K562 (cell line): ENCODE results near the gene MCM7.

Source experiments
- BRCA1 ChIP-seq, 2 experiments: fragments of 450-650 bp in 1 of 2; sonication (generic) in 1 of 2; formaldehyde crosslinking in 1 of 2; IDR thresholded peaks; 2 replicates each; pipeline versions ENCODE4 v1.5.0 to v1.6.1; 2017 to 2020; ENCODE audit warnings: mild to moderate bottlenecking in 1 of 2, missing genetic modification reagents in 1 of 2
- KDM1A ChIP-seq, 2 experiments: fragments of 450-650 bp; IDR thresholded peaks; 2 replicates each; pipeline ENCODE4 v1.6.1; 2016; ENCODE audit warnings: mild to moderate bottlenecking in 2 of 2
- SIN3A ChIP-seq, 2 experiments: fragments of 150-350 bp in 1 of 2; IDR thresholded peaks; 2 replicates each; pipeline ENCODE4 v1.6.1; 2011 to 2016; ENCODE audit warnings: borderline replicate concordance in 2 of 2, low read depth in 2 of 2, low read length in 2 of 2, mild to moderate bottlenecking in 2 of 2, moderate library complexity in 2 of 2; ENCODE audit not compliant: control insufficient read depth in 1 of 2
- ZNF253 ChIP-seq: fragments of 250-450 bp; sonication (Bioruptor Pico); conservative IDR thresholded peaks from 2 replicates; pipeline ENCODE4 v1.6.1; 2021; ENCODE audit warnings: mild to moderate bottlenecking

GRCh38 chr7:100044718-100045117 is 56.5 kb downstream of the MCM7 start:
- no peak for TF ChIP-seq SIN3A (IDR thresholded peaks at IDR 0.05; ENCODE audit: borderline replicate concordance in 2 of 2, control insufficient read depth in 1 of 2, low read depth in 2 of 2, low read length in 2 of 2)
- no peak for TF ChIP-seq KDM1A (IDR thresholded peaks at IDR 0.05)
- no peak for TF ChIP-seq ZNF253
- no peak for TF ChIP-seq BRCA1 (IDR thresholded peaks at IDR 0.05)
- TF ChIP-seq BRCA1 (CRISPR knock-in tag; IDR thresholded peaks at IDR 0.05), result no peak
